Activated T-helper 2 cell treated with anti-CD3 and anti-CD28 coated beads, Interferon-gamma antibody, Interleukin-2, Interleukin-4, amounts not matched to agents 10 μg/mL and 5 μg/mL and 100 μg/mL, durations not matched to agents 14 hours and 24 hours and 36 hours (primary cell): ENCODE results near the gene C1QTNF8. TPM values are rescaled to one million over a fixed set of nuclear protein-coding genes. Genes with fewer than 3 reads are reported as not detected.
"Not testable (repeated sequence)": the region's sequence is repeated elsewhere in the genome, so short reads cannot be mapped to it uniquely, and the experiment has no call there.

ENCODE experiments used
- DNase-seq: peaks from one replicate; pipeline ENCODE4 v3.0.0; 2021; ENCODE audit warnings: low spot score
- H3K27ac Mint-ChIP-seq: one replicate; pipeline ENCODE4 v1.8.0; 2021; ENCODE audit warnings: mixed read lengths
- H3K27me3 Mint-ChIP-seq: one replicate; pipeline ENCODE4 v1.8.0; 2021; ENCODE audit warnings: low read depth, mixed read lengths
- H3K36me3 Mint-ChIP-seq: one replicate; pipeline ENCODE4 v1.8.0; 2021; ENCODE audit warnings: low read depth, mixed read lengths
- H3K4me1 Mint-ChIP-seq: one replicate; pipeline ENCODE4 v1.8.0; 2021; ENCODE audit warnings: low read depth, mixed read lengths
- H3K4me3 Mint-ChIP-seq: one replicate; pipeline ENCODE4 v1.8.0; 2021; ENCODE audit warnings: low read depth, mild to moderate bottlenecking, moderate library complexity, mixed read lengths
- H3K9me3 Mint-ChIP-seq: one replicate; pipeline ENCODE4 v1.8.0; 2021; ENCODE audit warnings: mixed read lengths
- intact Hi-C: fragments of 100-400 bp; cut with micrococcal nuclease; formaldehyde crosslinking; loops from one replicate; pipeline ENCODE4 v1.15.1; 2023
- total RNA-seq: library from RNA; stranded (reverse); gene quantifications from 2 replicates; pipeline ENCODE4 v1.2.3, GENCODE V29; 2022

Gene C1QTNF8
- total RNA-seq, 1 donor from 2014 or later, result not detected

- Mint-ChIP-seq H3K36me3 (no peaks in the 10 kb centered on the region), H3K4me3 (no peak overlapping the region), H3K9me3 (no peaks in the 10 kb centered on the region), H3K27me3 (no peaks in the 10 kb centered on the region), H3K27ac (no peak overlapping the region), H3K4me1 (no peaks in the 10 kb centered on the region)
- intact Hi-C loops, result no loop called here
- no peak for DNase-seq
Measured at GRCh38 chr16:1091992-1092552, 4.0 kb downstream of the C1QTNF8 start.

GRCh38 chr16:1090620-1091587, 5.1 kb downstream of the C1QTNF8 start:
- H3K9me3 Mint-ChIP-seq, result peaks cover under 1% of the 10 kb centered on the region
- H3K36me3 Mint-ChIP-seq, result no peaks in the 10 kb centered on the region
- no peak overlapping the region for H3K4me3 Mint-ChIP-seq
- intact Hi-C loops, result no loop called here
- no peak for DNase-seq
- H3K4me1 Mint-ChIP-seq, result no peaks in the 10 kb centered on the region
- no peaks in the 10 kb centered on the region for H3K27me3 Mint-ChIP-seq
- H3K27ac Mint-ChIP-seq, result no peak overlapping the region

- intact Hi-C loops, result no loop called here
- Mint-ChIP-seq H3K36me3 (no peaks in the 10 kb centered on the region), H3K27ac (no peak overlapping the region), H3K27me3 (no peaks in the 10 kb centered on the region), H3K9me3 (peaks cover 10% of the 10 kb centered on the region), H3K4me1 (no peaks in the 10 kb centered on the region), H3K4me3 (no peak overlapping the region)
- no peak for DNase-seq
Measured at GRCh38 chr16:1089822-1090619, 6.0 kb downstream of the C1QTNF8 start.

- peaks cover 10% of the 10 kb centered on the region for H3K9me3 Mint-ChIP-seq
- H3K27me3 Mint-ChIP-seq, result no peaks in the 10 kb centered on the region
- H3K4me3 Mint-ChIP-seq, result no peak overlapping the region
- H3K4me1 Mint-ChIP-seq, result no peaks in the 10 kb centered on the region
- no peak for DNase-seq
- no peaks in the 10 kb centered on the region for H3K36me3 Mint-ChIP-seq
- no peak overlapping the region for H3K27ac Mint-ChIP-seq
- intact Hi-C loops, result no loop called here
Measured at GRCh38 chr16:1089439-1089821, 6.6 kb downstream of the C1QTNF8 start.

- DNase-seq, result no peak
- no peaks in the 10 kb centered on the region for H3K4me1 Mint-ChIP-seq
- H3K27ac Mint-ChIP-seq, result no peak overlapping the region
- H3K4me3 Mint-ChIP-seq, result no peak overlapping the region
- no peaks in the 10 kb centered on the region for H3K36me3 Mint-ChIP-seq
- intact Hi-C loops, result no loop called here
- no peaks in the 10 kb centered on the region for H3K27me3 Mint-ChIP-seq
- peaks cover 10% of the 10 kb centered on the region for H3K9me3 Mint-ChIP-seq
Measured at GRCh38 chr16:1088295-1089170, 7.5 kb downstream of the C1QTNF8 start.

- H3K4me1 Mint-ChIP-seq, H3K4me3 Mint-ChIP-seq, H3K27me3 Mint-ChIP-seq, DNase-seq, intact Hi-C loops, H3K36me3 Mint-ChIP-seq, H3K27ac Mint-ChIP-seq: not testable (repeated sequence)
- H3K9me3 Mint-ChIP-seq, result peaks cover 10% of the 10 kb centered on the region
Measured at GRCh38 chr16:1086443-1086842, 9.6 kb downstream of the C1QTNF8 start.

GRCh38 chr16:1084971-1085370, 11.1 kb downstream of the C1QTNF8 start:
- Mint-ChIP-seq H3K27me3 (no peaks in the 10 kb centered on the region), H3K36me3 (no peaks in the 10 kb centered on the region), H3K4me1 (no peaks in the 10 kb centered on the region), H3K27ac (no peak overlapping the region), H3K4me3 (no peak overlapping the region), H3K9me3 (peaks cover 10% of the 10 kb centered on the region)
- intact Hi-C loops, result no loop called here
- no peak for DNase-seq

GRCh38 chr16:1082952-1083675, 12.9 kb downstream of the C1QTNF8 start:
- no peak for DNase-seq
- Mint-ChIP-seq H3K36me3 (no peaks in the 10 kb centered on the region), H3K27ac (no peak overlapping the region), H3K9me3 (peaks cover 10% of the 10 kb centered on the region), H3K27me3 (no peaks in the 10 kb centered on the region), H3K4me3 (no peak overlapping the region), H3K4me1 (no peaks in the 10 kb centered on the region)
- intact Hi-C loops, result no loop called here

GRCh38 chr16:1082266-1082951, 13.6 kb downstream of the C1QTNF8 start:
- intact Hi-C loops, result no loop called here

GRCh38 chr16:1081734-1082265, 14.2 kb downstream of the C1QTNF8 start:
- Mint-ChIP-seq H3K27me3 (no peaks in the 10 kb centered on the region), H3K36me3 (no peaks in the 10 kb centered on the region), H3K27ac (no peak overlapping the region), H3K9me3 (peaks cover 10% of the 10 kb centered on the region), H3K4me1 (no peaks in the 10 kb centered on the region), H3K4me3 (no peak overlapping the region)
- DNase-seq, result no peak
- intact Hi-C loops, result no loop called here

More at GRCh38 chr16:1082266-1082951, 13.6 kb downstream of the C1QTNF8 start:
- Mint-ChIP-seq H3K36me3 (no peaks in the 10 kb centered on the region), H3K27me3 (no peaks in the 10 kb centered on the region), H3K4me1 (no peaks in the 10 kb centered on the region), H3K9me3 (peaks cover 10% of the 10 kb centered on the region), H3K27ac (no peak overlapping the region), H3K4me3 (no peak overlapping the region)
- DNase-seq, result no peak
